GM12873 (cell line): ENCODE data around the gene CALHM3.

ENCODE experiments used
- TF ChIP-seq, protein P1 (sequence below): IDR thresholded peaks from 2 replicates; pipeline ENCODE4 v1.5.1; 2012; ENCODE audit warnings: low read depth, mild to moderate bottlenecking, moderate library complexity, low read length, control low read depth; ENCODE audit not compliant: insufficient read depth; ENCODE audit errors: missing control alignments

The CALHM3 gene

DNA sequence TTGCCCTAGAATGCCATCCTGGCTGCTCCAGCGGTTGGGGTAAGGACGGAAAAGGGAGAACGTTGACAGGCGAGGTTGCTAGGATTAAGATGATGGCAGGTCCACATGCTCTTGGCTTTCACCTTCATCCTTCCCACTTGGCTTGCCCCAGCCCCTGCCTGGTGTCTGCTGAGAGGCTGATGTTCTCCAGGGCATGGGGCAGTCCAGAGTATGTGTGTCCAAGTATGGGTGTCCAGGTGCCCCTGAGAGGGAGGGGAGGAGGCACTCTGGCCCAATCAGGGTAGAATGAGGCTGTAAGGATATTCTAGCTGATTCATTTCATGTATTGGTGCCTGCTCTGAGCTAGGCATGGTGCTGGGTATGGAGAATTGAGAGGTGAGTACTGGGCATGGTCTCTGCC is 27.0 kb upstream of the CALHM3 start:
- TF ChIP-seq, protein P1, sequence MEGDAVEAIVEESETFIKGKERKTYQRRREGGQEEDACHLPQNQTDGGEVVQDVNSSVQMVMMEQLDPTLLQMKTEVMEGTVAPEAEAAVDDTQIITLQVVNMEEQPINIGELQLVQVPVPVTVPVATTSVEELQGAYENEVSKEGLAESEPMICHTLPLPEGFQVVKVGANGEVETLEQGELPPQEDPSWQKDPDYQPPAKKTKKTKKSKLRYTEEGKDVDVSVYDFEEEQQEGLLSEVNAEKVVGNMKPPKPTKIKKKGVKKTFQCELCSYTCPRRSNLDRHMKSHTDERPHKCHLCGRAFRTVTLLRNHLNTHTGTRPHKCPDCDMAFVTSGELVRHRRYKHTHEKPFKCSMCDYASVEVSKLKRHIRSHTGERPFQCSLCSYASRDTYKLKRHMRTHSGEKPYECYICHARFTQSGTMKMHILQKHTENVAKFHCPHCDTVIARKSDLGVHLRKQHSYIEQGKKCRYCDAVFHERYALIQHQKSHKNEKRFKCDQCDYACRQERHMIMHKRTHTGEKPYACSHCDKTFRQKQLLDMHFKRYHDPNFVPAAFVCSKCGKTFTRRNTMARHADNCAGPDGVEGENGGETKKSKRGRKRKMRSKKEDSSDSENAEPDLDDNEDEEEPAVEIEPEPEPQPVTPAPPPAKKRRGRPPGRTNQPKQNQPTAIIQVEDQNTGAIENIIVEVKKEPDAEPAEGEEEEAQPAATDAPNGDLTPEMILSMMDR, result no peak

DNA sequence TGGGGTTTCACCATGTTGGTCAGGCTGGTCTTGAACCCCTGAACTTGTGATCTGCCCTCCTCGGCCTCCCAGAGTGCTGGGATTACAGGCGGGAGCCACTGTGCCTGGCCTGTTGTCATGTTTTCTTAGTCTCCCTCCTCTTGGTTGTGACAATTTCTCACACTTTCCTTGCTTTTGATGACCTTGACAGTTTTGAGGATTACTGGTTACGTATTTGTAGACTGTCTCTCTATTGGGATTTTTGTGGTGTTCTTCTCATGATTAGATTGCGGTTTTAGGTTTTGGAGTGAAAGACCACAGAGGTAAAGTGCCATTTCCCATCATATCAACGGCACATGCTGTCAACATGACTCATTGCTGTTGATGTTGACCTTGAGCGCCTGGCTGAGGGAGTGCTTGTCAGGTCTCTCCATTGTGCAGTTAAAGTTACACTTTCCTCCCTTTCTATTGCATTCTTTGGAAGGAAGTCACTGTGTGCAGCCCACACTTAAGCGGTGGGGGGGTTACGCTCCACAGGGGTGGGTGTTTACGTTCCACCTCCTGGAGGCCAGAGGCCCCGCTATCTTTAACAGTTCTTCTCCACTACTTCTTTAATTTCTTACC is 25.2 kb upstream of the CALHM3 start:
- TF ChIP-seq, protein P1, result no peak

DNA sequence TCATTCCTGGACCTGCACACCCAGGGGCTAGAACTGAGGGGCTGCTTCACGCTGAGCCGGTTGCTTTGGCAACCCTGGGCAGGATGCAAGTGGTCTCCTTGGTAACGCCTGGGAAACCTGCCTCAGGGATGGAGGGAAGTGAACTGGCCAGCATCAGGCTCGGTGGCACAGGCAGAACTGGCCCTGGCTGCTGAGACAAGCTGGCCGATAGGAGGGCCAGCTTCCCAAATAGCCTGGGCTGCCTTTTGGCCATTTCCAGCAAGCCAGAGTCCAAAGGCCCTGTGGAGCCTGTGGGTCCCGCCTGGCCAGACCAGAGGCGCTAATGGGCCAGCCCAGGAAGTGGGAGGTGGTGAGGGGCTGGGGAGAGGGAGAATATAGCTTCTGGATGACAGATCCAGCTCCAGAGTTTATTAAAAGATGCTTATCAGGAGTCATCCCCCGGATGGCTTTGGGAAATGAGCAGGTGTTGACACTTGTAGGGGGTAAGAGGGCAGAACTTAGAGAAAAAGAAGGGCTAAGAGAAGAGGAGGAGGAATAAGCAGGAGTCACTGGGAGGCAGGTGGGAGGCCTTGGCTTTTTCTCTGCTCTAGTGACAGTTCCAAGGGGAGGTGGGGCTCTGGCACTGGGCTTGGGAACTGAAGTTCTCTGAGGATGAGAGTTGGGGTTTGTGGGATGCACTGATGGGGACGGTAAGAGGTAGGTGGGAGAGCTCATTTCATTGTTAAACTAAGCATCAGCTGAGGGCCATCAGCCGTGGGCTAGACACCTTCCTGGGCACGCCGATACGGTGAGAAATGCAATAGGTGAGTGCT is 24.0 kb upstream of the CALHM3 start:
- TF ChIP-seq, protein P1, result no peak

DNA sequence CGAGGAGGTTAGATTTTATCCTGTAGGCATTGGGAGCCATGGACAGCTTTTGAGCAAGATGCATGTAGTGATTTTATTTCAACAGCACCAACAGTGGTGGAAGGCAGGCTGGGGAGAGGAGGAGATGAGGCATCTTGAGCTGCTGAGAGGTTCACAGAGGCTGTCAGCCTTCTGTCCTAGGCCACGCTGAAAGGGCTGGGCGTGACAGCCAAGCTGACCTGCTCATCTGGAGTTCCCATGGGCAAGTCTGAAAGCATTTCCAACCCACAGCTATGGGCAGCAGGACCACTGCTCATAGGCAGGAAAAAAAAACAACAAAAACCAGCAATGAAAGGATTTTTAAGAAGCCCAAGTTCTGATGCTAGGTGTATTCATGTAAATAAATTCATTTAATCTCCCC is 22.1 kb upstream of the CALHM3 start:
- TF ChIP-seq, protein P1, result no peak

DNA sequence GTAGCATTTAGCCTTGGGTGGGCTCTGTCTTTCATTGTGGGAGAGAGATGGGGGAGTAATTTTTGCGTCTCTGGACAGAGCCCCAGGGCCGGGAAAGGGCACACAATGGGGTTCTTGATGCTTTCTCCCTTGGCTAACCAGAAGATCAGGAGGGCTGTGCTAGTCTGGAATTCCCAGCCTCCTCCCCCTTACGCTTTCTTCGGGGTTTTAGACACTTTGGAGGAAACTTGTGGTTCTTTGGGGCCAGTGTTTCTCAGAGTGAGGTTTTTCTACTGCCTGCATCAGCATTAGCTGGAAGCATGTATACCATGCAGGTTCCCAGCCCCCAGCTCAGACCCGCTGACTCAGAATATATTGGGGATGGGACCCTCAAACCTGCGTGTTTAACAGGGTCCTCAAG is 21.4 kb upstream of the CALHM3 start:
- TF ChIP-seq, protein P1, result no peak

DNA sequence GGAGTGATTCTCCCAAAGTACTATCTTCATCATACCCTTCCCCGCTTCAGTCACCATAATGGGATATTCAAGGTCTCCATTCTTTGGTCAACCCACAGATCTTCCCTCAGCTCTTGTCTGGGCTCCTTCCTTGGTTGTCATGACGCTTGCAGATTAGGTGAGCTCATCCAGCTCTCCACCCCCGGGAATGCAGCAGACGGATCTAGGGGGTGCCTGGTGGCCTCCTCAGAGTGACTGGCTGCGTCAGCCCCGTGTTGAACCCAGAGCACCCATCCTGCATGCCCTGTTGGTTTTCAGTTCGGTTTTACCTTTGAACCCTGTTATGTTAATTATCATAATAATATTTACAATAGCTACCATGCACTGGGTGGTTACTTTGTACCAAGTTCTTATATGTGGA is 20.8 kb upstream of the CALHM3 start:
- TF ChIP-seq, protein P1, result no peak

- TF ChIP-seq, protein P1, result no peak
These were observed 20.0 kb upstream of the CALHM3 start for GRCh38 chr10:103498936-103499638.
